K562 treated with DMSO at 1 percent for 4 hours (cell line): ENCODE data around the gene CD300LG. TPM values are rescaled to one million over a fixed set of nuclear protein-coding genes. Genes with fewer than 3 reads are reported as not detected.

Experiments used
- total RNA-seq: library from RNA; unstranded; fragments of 300-600 nt; gene quantifications from 2 replicates; pipeline ENCODE4 v1.2.3, GENCODE V29; 2022; ENCODE audit not compliant: insufficient read depth

CD300LG gene
- not detected in 2 replicates for total RNA-seq

DNA sequence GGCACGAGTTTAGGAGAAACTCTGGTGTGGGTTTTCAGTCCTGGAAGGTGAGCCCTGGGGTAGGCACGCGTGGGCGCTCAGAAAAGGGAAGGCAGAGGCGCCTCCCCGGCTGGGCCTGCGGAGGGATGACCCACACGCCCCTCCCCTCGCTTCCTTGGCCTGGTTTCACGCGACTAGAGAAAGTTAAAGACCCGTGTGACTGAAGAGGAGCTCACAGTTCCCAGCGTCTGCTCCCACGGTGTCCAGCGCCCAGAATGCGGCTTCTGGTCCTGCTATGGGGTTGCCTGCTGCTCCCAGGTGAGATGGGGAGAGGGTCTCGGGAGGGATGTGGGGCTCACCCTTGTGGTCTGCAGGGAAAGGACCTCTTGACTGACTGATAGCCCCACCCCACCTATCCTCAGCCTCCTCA is at the start of gene CD300LG:
Gene CD300LG (plus strand): TSS at position 214 of the 409 bp plus-strand sequence. CDS start 41 bp downstream, at position 255.

DNA sequence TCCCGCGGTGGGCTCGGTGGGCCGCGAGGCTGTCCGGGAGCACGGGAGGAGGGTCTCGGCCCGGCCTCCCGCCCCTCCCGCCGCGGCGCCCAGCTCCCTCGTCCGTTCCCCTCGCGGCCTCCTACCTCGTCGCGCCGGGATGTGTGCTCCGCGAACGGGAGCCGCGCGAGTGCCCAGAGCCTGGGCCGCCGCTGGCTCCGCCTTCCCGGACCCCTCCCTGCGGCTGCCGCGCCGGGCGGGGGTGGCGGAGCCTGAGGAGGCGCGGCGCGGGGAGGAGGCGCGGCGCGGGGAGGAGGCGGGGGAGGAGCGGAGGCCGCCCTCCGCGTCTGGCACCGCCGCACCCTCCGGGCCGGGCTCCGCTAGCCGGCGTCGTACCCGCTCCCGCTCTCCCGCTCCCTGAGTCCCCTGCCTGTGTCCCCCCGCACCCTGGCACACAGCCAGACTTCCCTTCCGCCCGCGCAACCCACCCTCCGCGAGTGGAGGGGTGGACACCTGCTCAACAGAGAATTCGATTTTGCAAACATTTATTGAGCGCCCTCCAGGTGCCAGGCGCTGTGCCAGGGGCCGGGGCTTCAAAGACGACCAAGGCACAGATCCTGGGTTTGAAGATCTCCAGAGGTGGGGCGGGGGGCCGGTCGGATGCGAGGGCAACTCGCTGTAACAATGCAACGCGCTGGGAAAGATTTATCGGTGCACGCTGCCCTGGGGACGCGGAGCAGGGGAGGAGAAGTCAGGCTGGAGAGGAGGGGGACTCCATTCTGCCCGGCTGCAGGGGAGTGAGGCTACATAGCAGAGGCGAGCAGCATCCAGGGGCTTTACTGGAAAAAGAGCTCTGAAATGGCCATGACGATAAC is 13.8 kb upstream of the CD300LG start, which contains the start of gene MPP3:
Gene MPP3 (minus strand): TSS at position 171 of the 854 bp plus-strand sequence. CDS start 1,240 bp downstream, outside the sequence.

DNA sequence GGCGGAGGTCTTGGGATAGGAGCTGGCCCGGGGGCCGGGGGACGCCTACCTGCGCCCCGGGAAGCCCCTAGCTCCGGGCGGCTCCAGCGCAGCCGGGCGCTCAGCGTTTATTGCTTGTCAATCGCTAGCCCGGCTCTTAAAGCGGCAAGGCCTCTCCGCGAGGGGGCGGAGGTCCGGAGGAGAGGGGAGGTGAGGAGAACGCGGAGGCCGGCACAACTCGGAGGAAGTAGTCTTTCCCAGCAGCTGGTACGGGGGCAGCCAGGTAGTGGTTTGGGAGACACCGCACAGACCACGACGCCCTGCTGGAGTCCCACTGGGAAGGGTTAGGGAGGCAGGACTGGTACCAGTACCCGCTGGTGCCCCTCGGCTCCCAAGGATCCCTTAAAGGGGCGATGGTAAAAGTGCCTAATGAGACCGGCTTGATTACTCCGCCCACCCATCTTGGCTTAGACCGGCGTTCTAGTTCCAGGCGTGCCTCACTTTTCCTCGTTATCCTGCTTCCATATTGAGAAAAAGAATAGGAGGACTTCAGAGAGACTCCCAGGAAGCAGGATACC is 60.5 kb downstream of the CD300LG start, which contains the start of gene MPP2:
Gene MPP2 (minus strand): TSS at position 112 of the 557 bp plus-strand sequence. CDS start 3,076 bp downstream, outside the sequence.

Other genes with a start within 250 kb of the CD300LG start
- gene MEOX1, start 185.3 kb upstream of the CD300LG start, total RNA-seq: not detected in 2 replicates
- not detected in 2 replicates for gene SOST, start 88.4 kb upstream of the CD300LG start, total RNA-seq
- 13.9 and 18.7 TPM in 2 replicates for gene DUSP3, start 68.2 kb upstream of the CD300LG start, total RNA-seq
- gene CFAP97D1, start 66.7 kb upstream of the CD300LG start, total RNA-seq: not detected in 2 replicates
- gene MPP3, start 14.0 kb upstream of the CD300LG start, total RNA-seq: 1.5 TPM in 1 of 2 replicates, not detected in the other
- gene MPP2, start 60.4 kb downstream of the CD300LG start, total RNA-seq: not detected in 2 replicates
- not detected in 2 replicates for gene PPY, start 95.3 kb downstream of the CD300LG start, total RNA-seq
- gene PYY, start 106.8 kb downstream of the CD300LG start, total RNA-seq: not detected in 2 replicates
- 0.42 TPM in 1 of 2 replicates, not detected in the other for gene NAGS, start 157.4 kb downstream of the CD300LG start, total RNA-seq
- 51.5 and 53.2 TPM in 2 replicates for gene TMEM101, start 167.8 kb downstream of the CD300LG start, total RNA-seq
- gene LSM12, start 219.5 kb downstream of the CD300LG start, total RNA-seq: 23.5 and 32.5 TPM in 2 replicates
- gene G6PC3, start 223.6 kb downstream of the CD300LG start, total RNA-seq: 38.8 TPM in 2 replicates